COLO668 (cell line): ENCODE data around the gene GNAI2.

ENCODE experiments used
- DNase-seq: peaks from one replicate; lab custom pipeline; 2025; ENCODE audit not compliant: unreplicated experiment; lab: John Stamatoyannopoulos, UW

Gene GNAI2

GRCh38 chr3:50235716-50236483 is at the start of gene GNAI2:
Gene GNAI2, plus strand, starts transcription at chr3:50236204. Its CDS starts 132 bp downstream, at chr3:50236336.
- DNase-seq = peak; percentile 97

- DNase-seq = no peak
Observed at GRCh38 chr3:50187750-50188149, 48.3 kb upstream of the GNAI2 start.

GRCh38 chr3:50189274-50189673 is 46.7 kb upstream of the GNAI2 start:
- DNase-seq = peak; percentile 58

- no peak for DNase-seq
Observed at GRCh38 chr3:50189989-50190388, 46.0 kb upstream of the GNAI2 start.

- no peak for DNase-seq
Observed at GRCh38 chr3:50190936-50191660, 44.9 kb upstream of the GNAI2 start, which contains the start of gene GNAT1. Gene GNAT1, plus strand, starts transcription at chr3:50191610. Its CDS starts 116 bp downstream, at chr3:50191726.

GRCh38 chr3:50192124-50192523 is 43.9 kb upstream of the GNAI2 start:
- DNase-seq = no peak

- peak; percentile 55 for DNase-seq
Observed at GRCh38 chr3:50192689-50193141, 43.3 kb upstream of the GNAI2 start.

GRCh38 chr3:50193286-50193685 is 42.7 kb upstream of the GNAI2 start:
- DNase-seq = no peak

- DNase-seq = no peak
Observed at GRCh38 chr3:50193746-50194127, 42.3 kb upstream of the GNAI2 start.

- peak; percentile 23 for DNase-seq
Observed at GRCh38 chr3:50194128-50194902, 41.7 kb upstream of the GNAI2 start.

GRCh38 chr3:50194903-50195500 is 41.0 kb upstream of the GNAI2 start:
- DNase-seq = peak; percentile 12

- DNase-seq = peak; percentile 53
Observed at GRCh38 chr3:50195501-50196252, 40.3 kb upstream of the GNAI2 start.

- DNase-seq = no peak
Observed at GRCh38 chr3:50196253-50196801, 39.7 kb upstream of the GNAI2 start.

- DNase-seq = no peak
Observed at GRCh38 chr3:50201573-50202315, 34.3 kb upstream of the GNAI2 start.

GRCh38 chr3:50202353-50203112 is 33.5 kb upstream of the GNAI2 start:
- DNase-seq = no peak

- peak; percentile 27 for DNase-seq
Observed at GRCh38 chr3:50203113-50203808, 32.7 kb upstream of the GNAI2 start.

- DNase-seq = no peak
Observed at GRCh38 chr3:50203809-50204803, 31.9 kb upstream of the GNAI2 start.
